NCI-H2227 (cell line): ENCODE data around the gene ANAPC2.

Experiments
- DNase-seq: peaks from one replicate; lab custom pipeline; 2025; ENCODE audit not compliant: unreplicated experiment; lab: John Stamatoyannopoulos, UW

ANAPC2 gene

DNA sequence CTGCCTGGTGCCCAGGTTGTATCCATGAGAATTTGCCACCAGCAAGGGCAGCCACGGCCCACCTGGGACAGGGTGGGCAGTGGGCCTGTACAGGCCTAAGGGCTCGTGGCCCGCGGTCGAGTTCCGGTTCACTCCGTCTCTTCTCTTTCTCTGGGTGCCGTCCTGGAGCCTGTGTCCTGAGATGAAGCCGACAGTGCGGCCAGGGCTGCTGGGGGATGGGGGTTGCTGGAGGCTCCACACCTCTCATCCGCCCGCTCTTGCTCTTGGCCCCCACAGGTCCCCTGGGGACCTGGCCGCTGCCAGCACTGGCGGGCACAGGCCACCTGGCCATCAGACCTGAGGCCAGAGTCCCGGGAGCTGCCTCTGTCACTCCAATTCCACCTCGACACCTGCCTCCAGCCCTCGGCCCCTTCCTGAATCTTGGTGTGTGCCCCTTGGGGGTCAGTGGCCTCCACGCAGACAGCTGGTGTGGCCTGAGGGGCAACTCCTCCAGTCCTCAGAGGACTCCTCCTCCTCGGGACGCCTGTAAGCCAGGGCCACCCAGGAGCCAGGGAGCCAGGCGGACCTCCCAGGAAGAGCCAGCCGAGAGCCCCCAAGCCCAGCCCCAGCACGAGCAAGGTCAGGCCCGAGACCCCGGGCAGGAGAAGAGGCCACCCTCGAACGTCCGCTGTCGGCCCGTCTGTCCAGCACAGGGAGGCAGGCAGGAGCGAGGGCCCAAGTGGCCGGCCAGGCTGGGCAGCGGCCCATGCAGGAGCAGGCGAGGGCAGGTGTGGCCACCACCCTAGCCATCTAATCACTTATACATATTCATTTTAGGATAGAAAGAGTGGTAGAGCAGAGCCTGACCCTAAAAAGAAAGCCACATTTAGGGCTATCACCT lies 23.8 kb downstream of the ANAPC2 start:
- DNase-seq = no peak

DNA sequence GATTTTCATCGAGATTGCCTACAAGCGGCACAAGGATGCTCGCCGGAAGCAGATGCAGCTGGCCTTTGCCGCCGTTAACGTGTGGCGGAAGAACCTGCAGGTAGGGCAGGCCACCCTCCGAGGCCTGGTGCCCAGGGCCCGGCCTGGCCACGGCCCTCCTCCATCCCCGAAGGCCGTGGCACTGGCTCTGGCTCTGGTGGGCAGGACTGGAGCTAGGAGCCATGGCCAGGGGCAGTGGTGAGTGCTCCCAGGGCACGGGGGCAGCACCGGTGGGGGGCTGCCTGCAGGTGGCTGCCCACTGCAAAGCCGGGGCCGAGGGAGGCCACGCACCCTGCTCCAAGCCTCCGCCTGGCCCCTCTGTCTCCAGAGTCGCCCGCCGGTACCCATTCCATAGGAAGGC lies 24.6 kb downstream of the ANAPC2 start:
- DNase-seq = no peak

DNA sequence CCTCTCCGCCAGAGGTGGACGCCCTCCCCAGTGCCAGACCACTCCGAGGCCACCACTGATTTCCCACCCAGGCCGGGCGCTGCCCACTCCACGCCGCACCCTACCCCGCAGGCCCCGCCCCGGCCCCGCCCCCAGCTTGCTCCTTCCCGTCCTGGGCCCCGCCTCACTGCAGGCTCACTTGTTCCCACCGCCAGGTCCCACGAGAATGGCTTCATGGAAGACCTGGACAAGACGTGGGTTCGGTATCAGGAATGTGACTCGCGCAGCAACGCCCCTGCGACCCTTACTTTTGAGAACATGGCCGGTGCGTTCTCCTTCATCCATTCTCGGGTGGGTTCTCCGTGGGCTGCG lies 25.0 kb downstream of the ANAPC2 start:
- DNase-seq = no peak

DNA sequence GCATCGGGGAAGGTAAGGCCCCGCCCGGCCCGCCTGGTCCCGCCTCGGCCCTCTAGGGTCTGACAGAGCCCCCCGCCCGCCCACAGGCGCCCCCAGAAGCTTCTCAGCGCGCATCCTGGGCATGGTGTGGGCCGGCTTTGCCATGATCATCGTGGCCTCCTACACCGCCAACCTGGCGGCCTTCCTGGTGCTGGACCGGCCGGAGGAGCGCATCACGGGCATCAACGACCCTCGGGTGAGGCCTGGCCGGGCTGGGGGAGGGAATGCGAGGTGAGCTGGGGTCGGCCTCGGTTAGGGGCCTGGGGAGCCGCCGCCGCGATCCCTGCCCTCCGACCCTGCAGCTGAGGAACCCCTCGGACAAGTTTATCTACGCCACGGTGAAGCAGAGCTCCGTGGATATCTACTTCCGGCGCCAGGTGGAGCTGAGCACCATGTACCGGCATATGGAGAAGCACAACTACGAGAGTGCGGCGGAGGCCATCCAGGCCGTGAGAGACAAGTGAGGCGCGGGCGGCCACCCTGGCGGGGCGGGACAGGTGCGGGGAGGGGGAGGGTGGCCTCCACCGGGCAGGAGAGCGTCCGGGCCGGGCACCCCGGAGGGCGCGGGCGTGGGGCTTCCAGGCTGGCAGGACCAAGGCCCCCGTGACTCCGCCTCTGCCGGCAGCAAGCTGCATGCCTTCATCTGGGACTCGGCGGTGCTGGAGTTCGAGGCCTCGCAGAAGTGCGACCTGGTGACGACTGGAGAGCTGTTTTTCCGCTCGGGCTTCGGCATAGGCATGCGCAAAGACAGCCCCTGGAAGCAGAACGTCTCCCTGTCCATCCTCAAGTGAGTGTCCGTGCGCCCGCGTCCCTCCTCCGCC lies 25.6 kb downstream of the ANAPC2 start:
- DNase-seq = no peak

DNA sequence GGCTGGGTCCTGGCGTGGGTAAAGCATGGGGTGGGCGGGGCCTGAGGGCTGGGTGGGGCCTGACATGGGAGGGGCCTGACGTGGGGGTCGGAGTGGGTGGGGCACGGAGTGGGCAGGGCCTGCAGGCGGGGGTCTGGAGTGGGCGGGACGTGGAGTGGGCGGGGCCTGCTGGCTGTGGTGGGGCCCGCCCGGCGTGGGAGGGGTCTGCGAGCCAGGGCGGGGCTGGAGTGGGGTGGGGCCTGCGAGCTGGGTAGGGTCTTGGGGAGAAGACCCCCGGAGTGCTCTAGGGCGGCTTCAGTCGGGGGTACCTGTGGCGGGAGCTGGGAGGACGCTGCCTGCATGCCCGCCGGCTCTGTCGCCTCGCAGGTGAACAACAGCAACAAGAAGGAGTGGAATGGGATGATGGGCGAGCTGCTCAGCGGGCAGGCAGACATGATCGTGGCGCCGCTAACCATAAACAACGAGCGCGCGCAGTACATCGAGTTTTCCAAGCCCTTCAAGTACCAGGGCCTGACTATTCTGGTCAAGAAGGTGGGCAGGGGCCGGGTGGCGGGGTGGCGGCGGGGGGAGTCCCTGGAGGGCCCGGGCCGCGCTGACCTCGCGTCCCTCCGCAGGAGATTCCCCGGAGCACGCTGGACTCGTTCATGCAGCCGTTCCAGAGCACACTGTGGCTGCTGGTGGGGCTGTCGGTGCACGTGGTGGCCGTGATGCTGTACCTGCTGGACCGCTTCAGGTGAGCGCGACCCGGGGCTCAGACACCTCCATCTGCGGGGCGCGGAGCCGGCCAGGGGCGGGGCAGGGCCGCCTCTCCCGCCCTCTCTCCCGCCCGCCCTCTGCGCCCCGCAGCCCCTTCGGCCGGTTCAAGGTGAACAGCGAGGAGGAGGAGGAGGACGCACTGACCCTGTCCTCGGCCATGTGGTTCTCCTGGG lies 26.5 kb downstream of the ANAPC2 start:
- DNase-seq = no peak

DNA sequence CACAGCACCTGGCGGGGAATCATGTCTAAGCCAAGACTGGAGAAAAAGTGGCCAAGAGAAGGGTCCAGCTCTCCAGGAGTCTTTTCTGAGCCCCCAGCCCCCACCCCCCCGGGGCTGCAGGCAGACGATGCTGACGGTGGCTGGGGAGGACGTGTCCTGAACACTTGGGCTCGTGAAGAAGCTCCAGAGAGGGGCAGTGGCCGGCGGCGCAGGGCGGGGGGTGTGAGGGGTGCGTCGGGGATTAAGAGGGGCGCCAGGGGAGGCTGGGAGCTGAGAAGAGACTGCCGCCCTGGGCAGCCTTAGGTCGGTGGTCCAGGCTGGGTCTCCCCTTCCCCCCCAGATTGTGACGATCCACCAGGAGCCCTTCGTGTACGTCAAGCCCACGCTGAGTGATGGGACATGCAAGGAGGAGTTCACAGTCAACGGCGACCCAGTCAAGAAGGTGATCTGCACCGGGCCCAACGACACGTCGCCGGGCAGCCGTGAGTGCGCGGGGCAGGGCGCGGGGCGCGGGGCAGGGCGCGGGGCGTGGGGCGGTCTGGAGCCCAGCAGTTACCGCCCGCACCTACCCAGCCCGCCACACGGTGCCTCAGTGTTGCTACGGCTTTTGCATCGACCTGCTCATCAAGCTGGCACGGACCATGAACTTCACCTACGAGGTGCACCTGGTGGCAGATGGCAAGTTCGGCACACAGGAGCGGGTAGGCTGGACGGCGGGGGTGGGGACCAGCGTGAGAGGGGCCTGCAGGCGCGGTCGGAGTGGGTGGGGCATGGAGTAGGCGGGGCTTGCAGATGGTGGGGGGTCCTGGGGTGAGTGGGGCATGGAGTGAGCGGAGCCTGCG lies 27.4 kb downstream of the ANAPC2 start:
- DNase-seq = no peak

DNA sequence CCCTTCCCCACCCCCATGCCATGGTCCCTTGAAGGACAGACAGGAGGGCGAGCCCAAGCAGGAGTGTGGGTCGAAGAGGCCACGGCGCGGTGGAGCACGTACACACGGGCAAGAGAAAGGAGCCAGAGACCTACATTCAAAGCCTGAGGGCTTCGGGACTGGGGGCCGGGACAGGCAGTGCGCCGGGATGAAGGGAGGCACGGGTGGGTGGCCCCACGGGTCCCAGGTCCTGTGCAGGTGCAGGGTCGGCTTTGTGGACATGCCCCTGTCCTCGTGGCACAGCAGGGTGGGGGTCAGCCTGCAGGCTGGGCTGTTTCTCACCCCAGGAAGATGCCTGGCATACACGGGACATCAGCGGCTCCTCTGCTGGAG lies 28.3 kb downstream of the ANAPC2 start:
- no peak for DNase-seq

DNA sequence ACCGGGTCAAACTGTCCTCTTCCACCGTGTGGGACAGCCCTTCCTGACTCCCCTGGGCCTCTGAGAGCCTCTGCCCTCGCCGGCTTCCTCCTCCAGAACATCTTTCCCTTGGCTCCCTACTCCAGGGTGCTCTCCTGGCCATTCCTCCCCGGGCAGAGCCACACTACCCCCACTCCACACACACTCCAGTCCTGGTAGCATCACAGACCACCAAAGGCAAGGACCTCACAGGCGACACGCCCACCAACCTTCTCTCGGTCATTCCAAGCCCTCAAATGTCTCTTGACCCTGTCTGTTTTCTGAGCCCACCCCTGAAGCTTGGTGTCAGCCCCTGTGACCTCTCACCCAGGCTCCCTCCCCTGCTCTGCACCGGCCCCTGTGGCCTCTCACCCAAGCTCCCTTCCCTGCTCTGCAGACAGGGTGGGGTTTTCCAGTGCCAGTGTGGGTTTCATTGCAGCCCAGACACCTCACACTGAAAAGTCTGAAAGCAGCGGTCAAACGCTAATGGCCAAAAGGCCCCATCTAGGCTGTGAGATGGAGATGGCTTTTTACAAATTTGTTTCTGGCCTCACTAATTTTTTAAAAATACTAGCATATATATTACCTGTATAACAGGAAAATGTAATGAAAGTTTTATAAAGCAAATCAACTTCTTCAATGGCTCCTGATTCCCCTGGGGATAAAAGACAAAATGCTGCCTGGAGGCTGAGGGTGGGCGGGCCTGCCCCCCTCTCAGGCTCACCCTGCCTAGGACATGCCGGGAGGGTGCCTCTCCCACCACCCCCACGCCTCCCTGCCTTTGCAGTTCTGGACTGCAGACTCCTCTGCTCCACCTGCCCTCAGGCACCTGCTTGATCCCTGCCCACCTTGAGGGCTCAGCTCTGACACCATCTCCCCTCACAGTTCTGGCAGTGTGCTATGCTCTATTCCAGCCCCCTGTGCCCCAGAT lies 29.0 kb downstream of the ANAPC2 start:
- DNase-seq = no peak

DNA sequence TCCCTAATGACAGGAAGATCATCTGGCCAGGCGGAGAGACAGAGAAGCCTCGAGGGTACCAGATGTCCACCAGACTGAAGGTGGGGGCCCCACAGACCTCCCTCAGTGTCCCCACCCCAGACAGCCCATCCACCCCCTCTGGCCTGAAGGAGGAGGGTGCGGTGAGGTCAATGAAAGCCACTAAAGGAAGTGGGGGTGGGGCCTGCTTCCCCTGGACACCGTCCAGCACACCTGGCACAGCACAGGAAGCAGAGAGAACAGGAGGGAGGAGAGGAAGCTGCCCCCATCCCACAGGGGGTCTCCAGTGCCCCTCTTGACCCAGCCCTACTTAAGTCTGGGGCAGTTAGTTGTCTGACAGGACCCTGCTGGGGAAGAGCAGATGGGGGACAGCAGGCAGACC lies 29.7 kb downstream of the ANAPC2 start:
- DNase-seq = no peak

DNA sequence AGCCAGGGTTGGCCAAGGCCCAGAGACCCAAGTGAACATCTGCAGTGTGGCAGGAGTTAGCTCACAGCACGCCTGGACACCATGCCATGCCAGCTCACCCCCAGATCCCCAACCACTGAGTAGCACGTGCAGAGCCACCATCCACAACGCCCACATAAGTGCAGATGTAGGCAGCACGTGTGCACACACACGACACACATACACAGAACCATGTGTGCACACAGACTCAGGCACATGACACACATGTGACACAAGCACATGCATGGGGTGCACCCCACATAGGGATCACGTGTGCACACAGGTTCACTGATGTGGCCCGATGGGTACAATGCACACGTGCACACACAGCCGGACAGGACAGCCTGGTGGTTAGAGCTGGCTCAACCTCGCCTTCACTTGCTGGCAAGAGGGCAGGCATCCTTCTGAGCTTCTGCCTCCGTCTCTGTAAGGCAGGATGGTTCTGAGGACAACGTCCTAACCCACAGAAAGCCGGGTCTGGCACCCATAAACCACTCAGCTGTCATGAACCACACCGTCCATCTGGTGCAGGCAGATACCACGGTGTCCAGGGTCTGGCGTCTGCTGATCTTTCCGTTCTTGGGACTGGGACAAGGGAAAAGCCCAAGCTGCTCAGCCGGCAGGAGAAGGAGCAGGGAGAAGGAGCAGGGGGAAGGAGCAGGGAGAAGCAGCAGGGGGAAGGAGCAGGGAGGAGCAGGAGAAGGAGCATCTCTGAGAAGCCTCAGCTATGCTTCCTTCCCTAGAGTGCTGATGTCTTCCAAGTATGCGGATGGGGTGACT lies 30.5 kb downstream of the ANAPC2 start:
- DNase-seq = no peak

DNA sequence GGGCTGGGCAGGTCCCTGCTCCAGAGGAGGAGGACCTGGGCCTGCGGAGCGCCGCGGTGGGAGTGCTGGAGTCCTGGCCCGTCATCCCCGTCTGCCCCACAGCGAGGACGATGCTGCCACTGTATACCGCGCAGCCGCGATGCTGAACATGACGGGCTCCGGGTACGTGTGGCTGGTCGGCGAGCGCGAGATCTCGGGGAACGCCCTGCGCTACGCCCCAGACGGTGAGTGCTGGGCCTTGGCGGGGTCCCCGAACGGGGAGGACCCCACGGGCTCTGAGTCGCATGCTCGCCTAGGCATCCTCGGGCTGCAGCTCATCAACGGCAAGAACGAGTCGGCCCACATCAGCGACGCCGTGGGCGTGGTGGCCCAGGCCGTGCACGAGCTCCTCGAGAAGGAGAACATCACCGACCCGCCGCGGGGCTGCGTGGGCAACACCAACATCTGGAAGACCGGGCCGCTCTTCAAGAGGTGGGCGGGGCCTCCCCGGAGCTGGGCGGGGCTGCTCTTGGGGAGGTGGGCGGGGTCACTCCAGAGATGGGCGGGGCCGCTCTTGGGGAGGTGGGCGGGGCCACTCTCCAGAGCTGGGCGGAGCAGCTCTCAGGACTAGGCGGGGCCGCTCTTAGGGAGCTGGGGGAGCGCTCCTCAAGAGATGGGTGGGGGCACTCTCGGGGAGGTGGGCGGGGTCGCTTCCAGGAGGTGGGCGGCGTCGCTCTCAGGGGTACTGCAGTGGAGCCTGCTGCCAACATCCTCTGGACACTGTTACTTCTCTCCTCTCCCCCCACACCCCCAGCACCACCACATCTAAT lies 31.6 kb downstream of the ANAPC2 start:
- no peak for DNase-seq

DNA sequence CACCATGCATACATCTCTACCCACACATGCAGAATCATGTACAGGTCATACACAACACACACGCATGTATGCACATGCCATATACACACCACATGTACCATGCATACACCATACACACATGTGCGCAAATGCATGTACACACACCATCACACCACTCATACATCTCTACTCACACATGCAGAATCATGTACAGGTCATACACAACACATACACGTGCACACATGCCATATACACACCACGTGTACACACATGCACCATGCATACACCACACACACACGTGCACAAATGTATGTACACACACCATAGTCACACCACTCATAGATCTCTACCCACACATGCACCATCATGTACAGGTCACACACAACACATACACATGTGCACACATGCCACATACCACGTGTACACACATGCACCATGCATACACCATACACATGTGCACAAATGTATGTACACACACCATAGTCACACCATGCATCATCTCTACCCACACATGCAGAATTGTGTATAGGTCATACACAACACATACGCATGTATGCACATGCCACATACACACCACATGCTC lies 35.4 kb downstream of the ANAPC2 start:
- no peak for DNase-seq

DNA sequence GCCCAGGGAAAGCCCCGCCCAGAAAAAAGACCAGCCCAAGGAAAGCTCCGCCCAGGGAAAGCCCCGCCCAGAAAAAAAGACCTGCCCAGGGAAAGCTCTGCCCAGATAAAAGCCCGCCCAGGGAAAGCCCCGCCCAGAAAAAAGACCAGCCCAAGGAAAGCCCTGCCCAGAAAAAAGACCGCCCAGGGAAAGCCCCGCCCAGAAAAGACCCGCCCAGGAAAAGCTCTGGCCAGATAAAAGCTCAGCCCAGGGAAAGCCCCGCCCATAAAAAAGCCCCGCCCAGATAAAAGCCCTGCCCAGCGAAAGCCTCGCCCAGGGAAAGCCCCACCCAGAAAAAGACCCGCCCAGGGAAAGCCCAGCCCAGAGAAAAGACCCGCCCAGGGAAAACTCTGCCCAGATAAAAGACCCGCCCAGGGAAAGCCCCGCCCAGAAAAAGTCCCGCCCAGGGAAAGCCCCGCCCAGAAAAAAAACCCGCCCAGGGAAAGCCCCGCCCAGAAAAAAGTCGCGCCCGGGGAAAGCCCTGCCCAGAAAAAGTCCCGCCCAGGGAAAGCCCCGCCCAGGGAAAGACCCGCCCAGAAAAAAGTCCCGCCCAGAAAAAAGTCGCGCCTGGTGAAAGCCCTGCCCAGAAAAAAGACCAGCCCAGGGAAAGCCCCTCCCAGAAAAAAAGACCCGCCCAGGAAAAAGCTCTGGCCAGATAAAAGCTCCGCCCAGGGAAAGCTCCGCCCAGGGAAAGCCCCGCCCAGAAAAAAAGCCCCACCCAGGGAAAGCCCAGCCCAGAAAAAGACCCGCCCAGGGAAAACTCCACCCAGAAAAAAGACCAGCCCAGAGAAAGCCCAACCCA lies 37.5 kb downstream of the ANAPC2 start:
- peak; percentile 50 for DNase-seq

DNA sequence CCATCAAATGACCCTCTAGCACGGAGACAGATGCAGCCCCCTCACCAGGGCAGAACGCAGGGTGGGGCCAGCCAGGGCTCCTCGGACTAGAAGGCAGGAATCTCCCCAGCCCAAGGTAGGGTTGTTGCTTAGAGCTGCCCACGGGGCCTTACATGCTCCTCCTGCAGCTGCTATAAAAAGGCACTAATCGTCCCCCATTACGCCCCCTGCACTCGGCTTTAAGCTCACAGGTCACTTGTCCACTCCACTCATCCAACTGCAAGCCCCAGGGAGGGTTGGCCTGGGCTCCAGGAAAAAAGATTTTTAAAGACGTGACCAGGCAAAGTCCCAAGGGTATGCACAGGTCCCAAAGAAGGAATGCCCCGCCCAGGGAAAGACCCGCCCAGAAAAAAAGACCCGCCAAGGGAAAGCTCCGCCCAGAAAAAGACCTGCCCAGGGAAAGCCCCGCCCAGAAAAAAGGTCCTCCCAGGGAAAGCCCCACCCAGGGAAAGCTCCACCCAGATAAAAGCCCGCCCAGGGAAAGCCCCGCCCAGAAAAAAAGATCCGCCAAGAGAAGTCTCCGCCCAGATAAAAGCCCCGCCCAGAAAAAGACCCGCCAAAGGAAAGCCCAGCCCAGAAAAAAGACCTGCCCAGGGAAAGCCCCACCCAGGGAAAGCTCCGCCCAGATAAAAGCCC lies 38.3 kb downstream of the ANAPC2 start:
- peak; percentile 30 for DNase-seq

DNA sequence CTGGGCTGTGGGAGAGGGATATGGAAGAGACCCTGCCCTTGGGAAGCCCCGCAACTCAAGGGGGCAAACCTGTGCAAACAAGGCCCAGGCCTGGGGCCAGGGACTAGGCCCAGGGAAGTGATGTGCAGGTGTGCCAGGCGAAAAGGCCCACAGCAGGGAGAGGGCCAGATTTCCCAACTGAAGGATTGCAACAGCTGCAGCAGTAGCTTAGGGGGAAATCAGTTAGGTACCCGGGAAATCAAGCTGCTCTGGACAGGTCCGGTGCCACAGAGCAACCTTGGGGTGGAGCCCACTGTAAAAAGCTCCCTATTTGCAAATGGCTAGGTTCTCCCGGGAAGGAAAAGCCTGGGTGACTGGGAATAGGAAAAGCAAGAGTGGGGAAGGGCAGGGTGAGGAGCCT lies 39.0 kb downstream of the ANAPC2 start:
- no peak for DNase-seq

DNA sequence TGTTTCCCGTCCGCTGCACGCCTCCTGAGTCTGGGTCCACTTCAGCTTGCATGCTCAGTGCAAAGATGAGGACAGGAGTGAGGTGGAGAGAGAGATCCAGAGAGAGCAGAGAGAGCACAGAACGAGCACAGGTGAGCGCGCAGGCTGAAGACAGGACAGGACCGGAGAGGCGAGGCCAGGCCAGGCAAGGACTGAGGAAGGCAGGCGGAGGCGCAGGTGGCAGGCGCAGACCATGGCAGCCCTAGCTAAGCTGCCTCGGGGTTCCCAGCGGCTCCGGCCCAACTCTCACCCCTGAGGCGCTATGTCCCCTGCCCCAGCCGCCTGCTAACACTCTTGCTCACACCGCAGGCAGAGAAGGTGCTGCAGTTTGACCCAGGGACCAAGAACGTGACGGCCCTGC lies 39.7 kb downstream of the ANAPC2 start:
- no peak for DNase-seq
